GM15510 (cell line): Measurements from ENCODE around the gene TGFB1I1.
A peak's percentile ranks its signal among the peaks of the same experiment; 100 is the strongest.

Source experiments
- POLR2A ChIP-seq: IDR thresholded peaks from 3 replicates; pipeline ENCODE4 v1.6.1; 2011; ENCODE audit warnings: borderline replicate concordance; ENCODE audit not compliant: insufficient read length; ENCODE audit errors: extremely low read depth

The TGFB1I1 gene

GRCh38 chr16:31440516-31441184 is 31.3 kb upstream of the TGFB1I1 start:
- no peak for TF ChIP-seq POLR2A

GRCh38 chr16:31441956-31442355 is 30.0 kb upstream of the TGFB1I1 start:
- no peak for TF ChIP-seq POLR2A

- TF ChIP-seq POLR2A, result no peak
Measured at GRCh38 chr16:31451201-31451600, 20.8 kb upstream of the TGFB1I1 start.

GRCh38 chr16:31451681-31452351 is 20.1 kb upstream of the TGFB1I1 start:
- TF ChIP-seq POLR2A, result no peak

- TF ChIP-seq POLR2A, result no peak
Measured at GRCh38 chr16:31452631-31453106, 19.3 kb upstream of the TGFB1I1 start.

- TF ChIP-seq POLR2A, result no peak
Measured at GRCh38 chr16:31453255-31454204, 18.4 kb upstream of the TGFB1I1 start.

- no peak for TF ChIP-seq POLR2A
Measured at GRCh38 chr16:31455601-31456314, 16.2 kb upstream of the TGFB1I1 start.

GRCh38 chr16:31456988-31457360 is 15.0 kb upstream of the TGFB1I1 start:
- no peak for TF ChIP-seq POLR2A

GRCh38 chr16:31458073-31458843 is 13.7 kb upstream of the TGFB1I1 start:
- TF ChIP-seq POLR2A, result peak; percentile 49

GRCh38 chr16:31458844-31459686 is 12.9 kb upstream of the TGFB1I1 start, which contains the start of gene ARMC5:
ARMC5 (plus strand) TSS chr16:31459501; CDS start chr16:31459525, 24 bp downstream.
- peak; percentile 78 for TF ChIP-seq POLR2A

- TF ChIP-seq POLR2A, result peak; percentile 58
Measured at GRCh38 chr16:31459687-31460581, 12.0 kb upstream of the TGFB1I1 start.

- TF ChIP-seq POLR2A, result no peak
Measured at GRCh38 chr16:31460582-31461002, 11.4 kb upstream of the TGFB1I1 start.

GRCh38 chr16:31461201-31461920 is 10.6 kb upstream of the TGFB1I1 start:
- no peak for TF ChIP-seq POLR2A
